SHP77 (cell line): Measurements from ENCODE around the gene CETP.

Source experiments
- DNase-seq, 2 experiments: peaks; one replicate each; lab custom pipeline; 2025; lab: John Stamatoyannopoulos, UW

Gene CETP

GRCh38 chr16:57022445-57022844, 60.7 kb downstream of the CETP start:
- DNase-seq = no peak

DNA sequence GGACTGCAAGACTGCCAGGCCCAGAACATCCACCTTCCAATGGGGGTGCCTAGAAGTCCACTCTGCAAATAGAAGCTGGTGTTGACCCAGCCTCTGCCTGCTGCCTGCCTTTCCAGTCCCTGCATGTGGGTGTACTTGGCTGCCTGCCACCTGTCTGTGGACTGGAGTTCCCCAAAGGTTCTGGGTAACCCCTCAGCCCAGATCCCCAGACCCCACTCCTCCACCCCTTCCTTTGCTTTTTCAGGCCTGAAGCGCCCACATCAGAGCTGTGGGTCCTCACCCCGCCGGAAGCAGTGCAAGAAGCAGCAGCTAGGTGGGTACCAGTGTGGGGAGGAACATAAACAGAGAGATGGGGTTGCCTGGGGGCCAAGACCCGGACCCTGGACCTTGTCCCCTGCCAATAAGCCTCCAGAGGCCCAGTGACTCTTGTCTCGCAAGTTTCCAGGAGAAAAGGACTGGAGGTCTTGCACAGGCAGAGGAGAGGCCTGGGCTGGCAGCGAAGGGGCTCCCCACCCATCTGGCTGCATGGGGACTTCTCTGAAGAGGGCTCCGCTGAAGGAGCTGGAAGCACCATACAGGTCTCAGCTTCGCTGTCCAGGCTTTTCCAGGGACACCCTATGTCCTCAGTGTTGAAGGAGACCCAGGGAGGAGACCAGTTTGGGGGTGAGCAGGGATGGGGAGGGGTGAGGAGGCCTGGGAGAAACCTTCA, 61.9 kb downstream of the CETP start:
- no peak for DNase-seq

DNA sequence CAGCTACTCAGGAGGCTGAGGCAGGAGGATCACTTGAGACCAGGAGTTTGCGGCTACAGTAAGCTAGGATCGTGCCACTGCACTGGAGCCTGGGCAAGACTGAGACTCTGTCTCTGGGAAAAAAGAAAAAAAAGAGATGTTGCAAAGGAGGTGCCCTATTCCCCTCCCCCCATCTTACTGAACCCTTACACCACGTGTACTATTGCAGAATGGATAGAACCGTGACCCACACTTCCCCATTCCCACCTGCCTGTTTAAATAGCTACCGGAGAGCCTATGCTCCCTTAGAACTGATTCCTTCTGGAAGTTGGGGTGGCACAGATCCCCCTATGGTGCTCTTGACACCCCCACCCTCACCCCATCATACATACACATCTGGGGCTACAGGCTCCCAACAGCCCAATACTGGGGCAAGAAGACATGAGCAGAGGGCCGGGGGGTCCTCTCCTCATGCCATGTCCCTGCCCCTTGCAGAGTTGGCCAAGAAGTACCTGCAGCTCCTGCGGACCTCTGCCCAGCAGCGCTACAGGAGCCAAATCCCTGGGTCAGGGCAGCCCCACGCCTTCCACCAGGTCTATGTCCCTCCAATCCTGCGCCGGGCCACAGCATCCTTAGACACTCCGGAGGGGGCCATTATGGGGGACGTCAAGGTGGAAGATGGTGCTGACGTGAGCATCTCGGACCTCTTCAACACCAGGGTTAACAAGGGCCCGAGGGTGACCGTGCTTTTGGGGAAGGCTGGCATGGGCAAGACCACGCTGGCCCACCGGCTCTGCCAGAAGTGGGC, 63.3 kb downstream of the CETP start:
- DNase-seq = no peak

DNA sequence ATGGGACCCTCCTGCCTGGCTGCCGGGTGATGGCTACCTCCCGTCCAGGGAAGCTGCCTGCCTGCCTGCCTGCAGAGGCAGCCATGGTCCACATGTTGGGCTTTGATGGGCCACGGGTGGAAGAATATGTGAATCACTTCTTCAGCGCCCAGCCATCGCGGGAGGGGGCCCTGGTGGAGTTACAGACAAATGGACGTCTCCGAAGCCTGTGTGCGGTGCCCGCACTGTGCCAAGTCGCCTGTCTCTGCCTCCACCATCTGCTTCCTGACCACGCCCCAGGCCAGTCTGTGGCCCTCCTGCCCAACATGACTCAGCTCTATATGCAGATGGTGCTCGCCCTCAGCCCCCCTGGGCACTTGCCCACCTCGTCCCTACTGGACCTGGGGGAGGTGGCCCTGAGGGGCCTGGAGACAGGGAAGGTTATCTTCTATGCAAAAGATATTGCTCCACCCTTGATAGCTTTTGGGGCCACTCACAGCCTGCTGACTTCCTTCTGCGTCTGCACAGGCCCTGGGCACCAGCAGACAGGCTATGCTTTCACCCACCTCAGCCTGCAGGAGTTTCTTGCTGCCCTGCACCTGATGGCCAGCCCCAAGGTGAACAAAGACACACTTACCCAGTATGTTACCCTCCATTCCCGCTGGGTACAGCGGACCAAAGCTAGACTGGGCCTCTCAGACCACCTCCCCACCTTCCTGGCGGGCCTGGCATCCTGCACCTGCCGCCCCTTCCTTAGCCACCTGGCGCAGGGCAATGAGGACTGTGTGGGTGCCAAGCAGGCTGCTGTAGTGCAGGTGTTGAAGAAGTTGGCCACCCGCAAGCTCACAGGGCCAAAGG, 64.4 kb downstream of the CETP start:
- peak; percentile 18 to 67 for DNase-seq

- DNase-seq = no peak
Observed at GRCh38 chr16:57026778-57027062, 65.0 kb downstream of the CETP start.

- no peak for DNase-seq
Observed at GRCh38 chr16:57027067-57027466, 65.3 kb downstream of the CETP start.

DNA sequence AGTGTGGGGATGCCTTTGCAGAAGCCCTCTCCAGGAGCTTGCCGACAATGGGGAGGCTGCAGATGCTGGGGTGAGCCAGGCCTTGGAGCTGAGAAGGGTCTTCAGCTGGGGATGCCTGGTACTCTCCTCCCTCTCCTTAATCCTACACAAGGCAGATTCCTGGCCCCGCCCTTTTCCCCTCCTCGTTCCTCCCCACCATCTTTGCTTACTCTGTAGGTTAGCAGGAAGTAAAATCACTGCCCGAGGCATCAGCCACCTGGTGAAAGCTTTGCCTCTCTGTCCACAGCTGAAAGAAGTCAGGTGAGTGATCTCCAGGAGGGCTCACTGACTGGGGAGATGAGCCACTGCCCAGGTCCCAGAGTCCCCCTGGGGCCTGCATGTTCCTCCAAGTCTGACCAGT, 66.3 kb downstream of the CETP start:
- DNase-seq = no peak

GRCh38 chr16:57029161-57030160, 67.7 kb downstream of the CETP start:
- no peak for DNase-seq

DNA sequence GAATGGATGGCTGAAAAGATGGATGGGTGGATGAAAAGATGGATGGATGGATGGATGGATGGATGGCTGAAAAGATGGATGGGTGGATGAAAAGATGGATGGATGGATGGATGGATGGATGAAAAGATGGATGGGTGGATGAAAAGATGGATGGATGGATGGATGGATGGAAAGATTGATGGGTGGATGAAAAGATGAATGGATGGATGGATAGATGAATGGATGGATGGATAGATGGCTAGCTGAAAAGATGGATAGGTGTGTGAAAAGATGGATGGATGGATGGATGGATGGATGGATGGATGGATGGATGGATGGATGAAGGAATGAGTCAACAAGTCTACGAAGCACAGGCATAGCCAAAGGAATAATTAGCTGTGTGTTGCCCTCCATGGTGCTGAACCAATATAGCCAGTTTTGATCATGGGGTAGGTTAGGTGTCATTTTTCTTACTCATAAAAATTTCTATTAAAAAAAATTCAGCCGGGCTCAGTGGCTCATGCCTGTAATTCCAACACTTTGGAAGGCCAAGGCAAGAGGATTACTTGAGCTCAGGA, 68.7 kb downstream of the CETP start:
- no peak for DNase-seq

DNA sequence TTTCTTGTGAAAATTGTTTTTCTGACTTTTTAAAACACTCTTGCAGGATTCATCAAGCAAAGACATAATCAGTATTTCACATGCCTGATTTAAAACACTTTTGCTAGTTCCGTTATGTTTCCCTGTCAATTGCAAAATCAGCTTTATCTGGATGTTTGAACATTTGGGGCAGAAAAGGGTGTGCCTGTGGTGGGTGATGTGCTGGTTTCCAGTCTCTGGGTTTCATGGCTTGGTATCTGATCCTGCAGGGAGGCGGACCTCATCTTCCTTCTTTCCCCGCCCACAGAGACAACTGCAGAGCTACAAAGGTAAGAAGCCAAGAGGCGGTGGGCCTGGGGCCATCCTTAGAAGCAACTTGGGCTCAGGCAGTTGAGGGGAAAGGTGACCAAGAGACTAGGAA, 69.4 kb downstream of the CETP start:
- no peak for DNase-seq

DNA sequence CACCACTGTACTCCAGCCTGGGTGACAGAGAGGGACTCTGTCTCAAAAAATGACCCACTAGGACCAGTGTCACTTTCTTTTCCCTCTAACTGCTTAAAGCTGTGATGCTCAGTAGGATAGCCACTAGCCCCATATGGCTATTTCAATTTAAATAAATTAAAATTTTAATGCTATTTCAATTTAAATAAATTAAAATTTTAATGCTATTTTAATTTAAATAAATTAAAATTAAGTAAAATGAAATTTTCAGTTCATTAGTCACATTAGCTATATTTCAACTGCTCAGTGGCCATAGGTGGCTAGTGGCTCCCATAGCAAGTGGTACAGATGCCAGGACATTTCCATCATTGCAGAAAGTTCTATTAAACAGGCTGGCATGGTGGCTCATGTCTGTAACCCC, 70.6 kb downstream of the CETP start:
- no peak for DNase-seq

DNA sequence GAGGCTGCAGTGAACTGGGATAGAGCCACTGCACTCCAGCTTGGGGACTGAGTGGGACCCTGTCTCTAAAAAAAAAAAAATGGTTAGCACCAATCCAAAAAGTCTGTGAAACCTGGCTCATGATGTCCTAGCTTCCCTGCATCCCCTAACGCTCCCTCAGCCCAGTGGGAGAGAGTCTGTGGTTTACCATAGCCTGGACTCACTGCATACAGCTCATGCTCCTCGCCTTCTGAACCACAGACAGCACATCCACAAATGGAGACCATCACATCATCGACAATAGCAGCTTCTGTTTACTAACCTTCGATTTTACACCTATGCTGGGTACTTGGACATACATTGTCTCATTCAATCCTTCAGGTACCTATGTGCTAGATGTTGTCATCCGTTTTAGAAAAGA, 71.2 kb downstream of the CETP start:
- DNase-seq = no peak
